ENCODE data around the gene CABLES1. TPM values are rescaled to one million over a fixed set of nuclear protein-coding genes. Genes with fewer than 3 reads are reported as not detected.
"Not testable (repeated sequence)": the region's sequence is repeated elsewhere in the genome, so short reads cannot be mapped to it uniquely, and the experiment has no call there.

The CABLES1 gene
- total and polyA plus RNA-seq, 2 of the 4 experiments (the other 2 are of a cell fraction) = 4.7 to 5.7 TPM

DNA sequence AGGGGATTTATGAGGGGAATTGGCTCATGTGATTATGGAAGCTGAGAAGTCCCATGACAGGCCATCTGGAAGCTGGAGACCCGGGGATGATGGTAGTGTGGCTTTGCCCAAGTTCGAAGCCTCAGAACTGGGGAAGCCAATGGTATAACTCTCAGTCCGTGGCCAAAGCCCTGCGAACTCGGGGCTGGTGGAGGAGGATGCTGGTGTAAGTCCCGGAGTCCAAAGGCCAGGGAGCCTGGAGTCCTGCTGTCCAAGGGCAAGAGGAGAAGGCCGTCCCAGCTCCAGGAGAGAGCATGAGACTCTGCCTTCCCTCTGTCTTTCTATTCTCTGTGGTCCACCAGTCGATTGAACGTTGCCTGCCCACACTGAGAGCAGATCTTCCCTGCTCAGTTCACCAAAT is 43.2 kb upstream of the CABLES1 start:
- ChIA-PET CTCF (interaction anchor here (0.9 kb wide), 1 partner anchor 11 kb away, joined by 4 read pairs; no protein-coding TSS in a partner anchor), POLR2A (ENCODE audit: unreplicated experiment) (no interaction called here)
- H3K27me3 ChIP-seq (ENCODE audit: control insufficient read depth, insufficient read depth, low read length) = no peaks in the 10 kb centered on the region
- peak overlapping the region; percentile 45; the same call in 1 of the 2 replicates for H4K5ac ChIP-seq (ENCODE audit: low read depth, low read length)
- peaks cover 7% of the 10 kb centered on the region for H3K4me1 ChIP-seq (ENCODE audit: control insufficient read depth, insufficient read depth, low read length)
- no peaks in the 10 kb centered on the region for H3K9me3 ChIP-seq (ENCODE audit: control insufficient read depth, insufficient read depth, low read length)
- H4K20me1 ChIP-seq (ENCODE audit: insufficient read depth, low read length) = no peaks in the 10 kb centered on the region
- H3K9me1 ChIP-seq (ENCODE audit: insufficient read depth, low read length) = no peaks in the 10 kb centered on the region
- no TSS peak for BruUV-seq (replicated peaks)
- H2AK9ac ChIP-seq (replicated peaks; ENCODE audit: low read depth, low read length, poor library complexity) = peak overlapping the region; percentile 72
- WGBS, 2 experiments (ENCODE audit: extremely low coverage in 2 of 2, insufficient read length in 1 of 2) = 100% methylated on average over 5 of the region's 9 CpGs; no CpG with 5 or more reads in 1 of the 2 experiments
- H3K9ac ChIP-seq (ENCODE audit: low read depth, low read length) = no peak overlapping the region
- no peak overlapping the region for H2BK5ac ChIP-seq (ENCODE audit: low read depth, low read length, poor library complexity, severe bottlenecking)
- no peaks in the 10 kb centered on the region for H3K36me3 ChIP-seq (ENCODE audit: control insufficient read depth, insufficient read depth, low read length)
- no peak overlapping the region for H3K56ac ChIP-seq (ENCODE audit: extremely low read depth, insufficient read depth, low read length)
- no peak for ATAC-seq (ENCODE audit: low read depth)
- H3K4me3 ChIP-seq (ENCODE audit: insufficient read depth, low read depth, low read length) = no peak overlapping the region
- peak overlapping the region; percentile 94 for H2AK5ac ChIP-seq (ENCODE audit: low read depth, low read length)
- peak overlapping the region; percentile 44; the same call in 2 of the 3 replicates for H2BK15ac ChIP-seq (ENCODE audit: low read depth, low read length)
- peak overlapping the region; percentile 38; the same call in 1 of the 2 replicates for H4K91ac ChIP-seq (ENCODE audit: insufficient read depth, low read depth, low read length)
- peak overlapping the region; percentile 51 for H2AFZ ChIP-seq (replicated peaks; ENCODE audit: low read length, poor library complexity)
- no peak overlapping the region for H3K27ac ChIP-seq (ENCODE audit: insufficient read depth, low read length)
- peak overlapping the region; percentile 62; the same call in 1 of the 2 replicates for H2BK20ac ChIP-seq (ENCODE audit: low read depth, low read length)
- no peak overlapping the region for H3K23ac ChIP-seq (ENCODE audit: low read depth, low read length)
- TF ChIP-seq MAFK (IDR thresholded peaks at IDR 0.05; ENCODE audit: low read depth, low read length) (no peak), RCOR1 (IDR thresholded peaks at IDR 0.05; ENCODE audit: insufficient replicate concordance, low read length) (no peak), MAZ (IDR thresholded peaks at IDR 0.05; ENCODE audit: borderline replicate concordance, low read depth, low read length) (no peak), CEBPB (IDR thresholded peaks at IDR 0.05; ENCODE audit: low read depth, low read length) (no peak), RFX5 (IDR thresholded peaks at IDR 0.05; ENCODE audit: low read depth, low read length) (no peak), POLR2A (IDR thresholded peaks at IDR 0.05; ENCODE audit: low read depth, low read length) (no peak)
- no peaks in the 10 kb centered on the region for H3K79me1 ChIP-seq (ENCODE audit: low read depth in 1 of 2, low read length in 2 of 2)
- in situ Hi-C loops (cut with MboI; ENCODE audit: low sequenced_read_pairs) (no loop called here), dilution Hi-C loops (cut with HindIII; ENCODE audit: low sequenced_read_pairs, unreplicated experiment) (no loop called here), intact Hi-C loops (cut with micrococcal nuclease) (no loop called here)
- H2BK120ac ChIP-seq (ENCODE audit: low read depth, low read length) = peak overlapping the region; percentile 81
- no peak for DNase-seq
- peak overlapping the region in 1 of 2 experiments; percentile 21; a peak in 1 of 4 replicates for H4K8ac ChIP-seq (ENCODE audit: low read depth in 2 of 2, low read length in 2 of 2)
- H3K18ac ChIP-seq (ENCODE audit: low read depth, low read length) = no peak overlapping the region; the same call in 1 of the 2 replicates
- H3K4ac ChIP-seq (ENCODE audit: low read depth, low read length) = peak overlapping the region; percentile 40; the same call in 1 of the 2 replicates
- peak overlapping the region; percentile 81 for H3K14ac ChIP-seq (replicated peaks; ENCODE audit: low read depth, low read length)
- H3K4me2 ChIP-seq (ENCODE audit: low read depth, low read length) = no peak overlapping the region

GRCh38 chr18:23093130-23093529 is 42.2 kb upstream of the CABLES1 start:
- H2AK5ac ChIP-seq (ENCODE audit: low read depth, low read length); H4K91ac ChIP-seq (ENCODE audit: insufficient read depth, low read depth, low read length); H4K20me1 ChIP-seq (ENCODE audit: insufficient read depth, low read length); H3K4me1 ChIP-seq (ENCODE audit: control insufficient read depth, insufficient read depth, low read length); POLR2A ChIA-PET (ENCODE audit: unreplicated experiment); H3K36me3 ChIP-seq (ENCODE audit: control insufficient read depth, insufficient read depth, low read length); H2BK5ac ChIP-seq (ENCODE audit: low read depth, low read length, poor library complexity, severe bottlenecking); H2BK15ac ChIP-seq (ENCODE audit: low read depth, low read length); H3K9me1 ChIP-seq (ENCODE audit: insufficient read depth, low read length); H4K8ac ChIP-seq (ENCODE audit: low read depth in 2 of 2, low read length in 2 of 2); H3K4me2 ChIP-seq (ENCODE audit: low read depth, low read length); H3K9me3 ChIP-seq (ENCODE audit: control insufficient read depth, insufficient read depth, low read length); H2AFZ ChIP-seq (replicated peaks; ENCODE audit: low read length, poor library complexity); H3K27me3 ChIP-seq (ENCODE audit: control insufficient read depth, insufficient read depth, low read length); intact Hi-C loops (cut with micrococcal nuclease); H3K79me1 ChIP-seq (ENCODE audit: low read depth in 1 of 2, low read length in 2 of 2); H3K4ac ChIP-seq (ENCODE audit: low read depth, low read length); H3K27ac ChIP-seq (ENCODE audit: insufficient read depth, low read length); dilution Hi-C loops (cut with HindIII; ENCODE audit: low sequenced_read_pairs, unreplicated experiment); H3K9ac ChIP-seq (ENCODE audit: low read depth, low read length); ATAC-seq (ENCODE audit: low read depth); H2BK120ac ChIP-seq (ENCODE audit: low read depth, low read length); CTCF ChIA-PET; H4K5ac ChIP-seq (ENCODE audit: low read depth, low read length); in situ Hi-C loops (cut with MboI; ENCODE audit: low sequenced_read_pairs); H3K23ac ChIP-seq (ENCODE audit: low read depth, low read length); H3K4me3 ChIP-seq (ENCODE audit: insufficient read depth, low read depth, low read length); H2AK9ac ChIP-seq (replicated peaks; ENCODE audit: low read depth, low read length, poor library complexity); DNase-seq; H2BK20ac ChIP-seq (ENCODE audit: low read depth, low read length); H3K18ac ChIP-seq (ENCODE audit: low read depth, low read length); H3K14ac ChIP-seq (replicated peaks; ENCODE audit: low read depth, low read length); H3K56ac ChIP-seq (ENCODE audit: extremely low read depth, insufficient read depth, low read length); BruUV-seq (replicated peaks): not testable (repeated sequence)
- 92% methylated on average over 2 of the region's 10 CpGs; no CpG with 5 or more reads in 1 of the 2 experiments for WGBS, 2 experiments (ENCODE audit: extremely low coverage in 2 of 2, insufficient read length in 1 of 2)
